HG02943 (cell line): ENCODE data around the gene PA2G4.
"Not testable (repeated sequence)": the region's sequence is repeated elsewhere in the genome, so short reads cannot be mapped to it uniquely, and the experiment has no call there.

Experiments
- ATAC-seq: cut with Tn5 transposase; IDR thresholded peaks from one replicate; pipeline ENCODE4 v1.9.1; 2021; ENCODE audit warnings: mild to moderate bottlenecking, low read depth, moderate library complexity; ENCODE audit not compliant: unreplicated experiment

PA2G4 gene

DNA sequence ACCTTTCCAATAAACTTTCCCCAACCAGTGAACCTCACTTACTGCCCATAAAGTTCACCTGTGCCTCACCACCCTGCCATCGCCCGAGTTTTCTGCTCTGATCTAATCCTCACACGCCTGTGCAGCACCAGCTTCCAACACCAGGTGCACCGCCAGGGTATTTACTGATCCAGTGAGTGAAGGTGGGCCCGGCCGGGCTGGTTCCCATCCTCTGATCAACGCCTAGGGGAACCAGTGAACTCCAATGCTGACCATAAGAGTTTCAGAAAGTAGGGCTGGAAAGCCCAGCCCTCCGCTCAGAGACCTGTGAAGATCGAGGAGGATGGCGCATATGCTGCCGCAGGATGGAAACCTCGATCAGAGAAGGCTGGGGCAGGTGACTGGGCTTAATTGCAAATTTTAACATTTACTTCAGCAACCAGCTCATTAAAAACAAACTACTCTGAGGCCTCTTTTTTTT is 47.3 kb downstream of the PA2G4 start:
- ATAC-seq = peak; percentile 38

DNA sequence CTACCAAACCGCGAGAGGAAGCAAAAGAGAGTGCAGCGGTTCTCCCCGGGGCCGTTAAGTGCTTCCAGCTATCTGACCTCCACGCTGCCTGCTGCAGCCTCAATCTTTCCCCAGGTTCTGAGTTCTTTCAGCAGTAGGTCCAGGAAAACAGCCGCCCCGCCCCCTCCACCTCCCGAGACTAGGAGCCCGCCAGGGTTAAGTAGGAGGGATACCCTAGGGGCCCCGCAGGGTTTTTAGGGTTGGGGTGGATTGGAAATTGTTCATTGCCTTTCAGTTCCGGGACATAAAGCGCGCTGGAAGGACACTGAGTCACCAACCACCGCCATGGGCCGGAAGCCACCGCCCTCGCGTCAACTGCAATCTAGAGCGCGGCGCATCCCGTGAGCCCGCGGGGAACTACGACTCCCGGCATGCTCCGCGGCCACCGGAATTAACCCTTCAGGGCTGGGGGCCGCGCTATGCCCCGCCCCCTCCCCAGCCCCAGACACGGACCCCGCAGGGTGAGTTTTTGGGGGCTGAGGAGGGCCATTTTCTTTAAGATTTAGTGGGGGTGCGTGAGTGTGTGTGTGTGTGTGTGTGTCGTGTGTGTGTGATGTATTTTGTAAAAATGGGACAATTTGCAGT is 47.9 kb downstream of the PA2G4 start, which contains the start of gene MYL6B:
TSS of gene MYL6B (plus strand) at position 456 of the 624 bp plus-strand sequence. CDS start 1,332 bp downstream, outside the sequence.
- ATAC-seq = peak; percentile 81

DNA sequence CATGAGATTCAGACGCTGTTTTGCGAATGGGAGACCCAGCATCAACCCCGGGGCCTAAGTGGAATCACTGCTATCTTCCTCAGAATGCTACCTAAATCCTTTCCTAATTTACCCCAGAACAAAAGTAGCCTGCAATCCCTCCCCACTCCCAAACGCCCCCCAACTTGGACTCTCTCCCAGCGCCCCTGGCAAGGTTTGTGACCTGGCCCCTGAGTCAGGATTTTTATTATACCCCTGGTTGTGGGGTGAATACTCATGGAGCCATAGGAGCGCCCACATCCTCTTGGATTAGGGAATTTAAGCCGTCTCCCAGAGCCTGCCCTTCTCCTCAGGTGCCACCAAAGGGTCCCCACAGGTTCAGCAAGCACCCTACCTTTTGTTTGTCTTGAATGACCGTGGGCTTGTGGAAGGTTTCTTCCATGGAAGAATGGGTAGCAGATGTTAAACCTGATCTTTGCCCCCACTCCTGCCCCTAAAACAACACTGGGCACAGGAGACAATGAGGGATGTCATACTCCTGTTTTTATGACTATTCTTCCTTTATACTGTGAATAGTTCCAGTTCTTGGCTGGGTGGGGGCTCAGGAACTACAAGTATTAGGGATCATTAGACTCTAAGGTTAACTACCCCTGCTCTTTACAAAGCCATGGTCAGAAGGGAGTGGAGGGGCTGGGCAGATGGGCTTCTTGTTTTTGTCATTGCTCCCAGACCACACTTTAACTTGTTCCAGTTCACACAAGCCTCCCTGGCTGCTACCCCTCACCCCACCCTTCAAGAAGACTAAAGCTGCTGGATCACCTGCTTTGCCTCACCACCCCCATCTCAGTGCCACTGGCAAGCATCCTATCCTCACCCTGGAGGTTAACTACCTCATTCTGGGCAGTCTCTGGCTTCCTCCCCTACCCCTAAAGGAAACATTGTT is 48.7 kb downstream of the PA2G4 start:
- ATAC-seq = no peak

DNA sequence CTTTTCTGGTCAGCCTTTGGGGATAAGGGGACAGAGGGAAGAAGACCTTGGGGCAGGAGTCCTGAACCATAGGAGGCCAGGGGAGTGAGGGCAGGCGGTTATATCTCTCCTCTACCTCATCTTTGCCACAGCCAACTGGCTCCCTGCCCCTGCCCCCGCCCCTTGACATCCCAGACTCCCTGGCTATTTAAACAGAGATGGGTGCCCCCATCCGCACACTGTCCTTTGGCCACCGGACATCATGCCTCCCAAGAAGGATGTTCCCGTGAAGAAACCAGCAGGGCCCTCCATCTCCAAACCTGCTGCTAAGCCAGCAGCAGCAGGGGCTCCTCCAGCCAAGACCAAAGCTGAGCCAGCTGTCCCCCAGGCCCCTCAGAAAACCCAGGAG is 49.3 kb downstream of the PA2G4 start:
- no peak for ATAC-seq

DNA sequence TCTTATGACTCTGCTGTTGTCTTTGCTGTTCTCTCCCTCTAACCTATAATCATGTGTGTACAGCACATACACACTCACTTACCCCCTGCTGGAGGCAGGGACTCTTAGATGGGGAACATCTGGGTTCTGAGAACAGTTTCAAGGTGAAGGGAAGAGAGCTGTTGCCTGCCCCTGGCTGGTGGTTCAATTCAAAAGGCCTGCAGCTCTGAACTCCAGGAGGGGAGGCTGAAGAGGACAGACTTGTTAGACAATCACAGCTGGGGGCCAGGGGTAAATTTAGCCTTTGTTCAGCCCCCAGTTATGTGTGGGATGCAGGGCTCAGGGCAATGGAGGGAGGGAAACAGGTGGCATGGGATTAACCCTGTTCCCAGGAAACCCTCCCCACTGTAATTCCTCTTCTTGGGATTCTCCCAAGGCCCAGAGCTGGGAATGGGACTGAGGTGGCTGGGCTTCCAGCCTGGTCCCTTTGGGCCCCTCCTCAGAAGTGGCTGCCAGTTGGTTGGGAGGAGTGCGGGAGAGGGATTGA is 50.0 kb downstream of the PA2G4 start:
- ATAC-seq = no peak

DNA sequence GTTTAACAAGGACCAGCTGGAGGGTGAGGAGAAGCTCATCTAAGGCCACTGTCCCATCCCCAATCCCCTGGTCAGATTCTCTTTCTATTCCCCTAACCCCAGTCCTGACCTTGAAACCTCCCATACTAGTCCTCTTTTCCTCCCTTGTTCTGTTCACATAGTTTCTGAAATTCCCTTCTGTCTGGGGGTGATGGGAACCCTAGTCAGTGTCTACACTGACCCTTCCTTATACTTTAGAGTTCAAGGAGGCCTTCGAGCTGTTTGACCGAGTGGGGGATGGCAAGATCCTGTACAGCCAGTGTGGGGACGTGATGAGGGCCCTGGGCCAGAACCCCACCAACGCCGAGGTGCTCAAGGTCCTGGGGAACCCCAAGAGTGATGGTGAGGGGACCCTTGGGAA is 50.5 kb downstream of the PA2G4 start:
- ATAC-seq = no peak

DNA sequence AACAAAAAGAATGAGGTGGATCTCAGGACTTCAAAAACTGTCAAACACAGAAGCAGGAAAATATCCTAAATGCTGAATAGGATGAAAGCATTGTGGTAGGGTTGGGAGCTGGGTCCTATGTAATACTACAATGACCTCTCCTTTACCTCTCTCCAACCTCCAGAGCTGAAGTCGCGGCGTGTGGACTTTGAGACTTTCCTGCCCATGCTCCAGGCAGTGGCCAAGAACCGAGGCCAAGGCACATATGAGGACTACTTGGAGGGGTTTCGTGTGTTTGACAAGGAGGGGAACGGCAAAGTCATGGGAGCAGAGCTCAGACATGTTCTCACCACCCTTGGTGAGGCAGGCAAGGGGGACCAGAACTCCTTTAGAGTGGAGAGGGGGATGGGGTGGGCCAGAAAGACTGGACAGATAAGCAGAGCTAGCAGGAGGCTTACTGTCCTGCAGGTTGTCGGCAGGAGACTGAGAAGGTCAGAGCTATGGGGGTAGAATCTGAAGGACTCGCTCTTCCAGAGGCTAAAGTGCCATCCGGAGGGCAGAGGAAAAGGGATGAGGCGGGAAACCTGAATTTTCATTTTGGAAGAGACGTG is 51.0 kb downstream of the PA2G4 start:
- no peak for ATAC-seq

DNA sequence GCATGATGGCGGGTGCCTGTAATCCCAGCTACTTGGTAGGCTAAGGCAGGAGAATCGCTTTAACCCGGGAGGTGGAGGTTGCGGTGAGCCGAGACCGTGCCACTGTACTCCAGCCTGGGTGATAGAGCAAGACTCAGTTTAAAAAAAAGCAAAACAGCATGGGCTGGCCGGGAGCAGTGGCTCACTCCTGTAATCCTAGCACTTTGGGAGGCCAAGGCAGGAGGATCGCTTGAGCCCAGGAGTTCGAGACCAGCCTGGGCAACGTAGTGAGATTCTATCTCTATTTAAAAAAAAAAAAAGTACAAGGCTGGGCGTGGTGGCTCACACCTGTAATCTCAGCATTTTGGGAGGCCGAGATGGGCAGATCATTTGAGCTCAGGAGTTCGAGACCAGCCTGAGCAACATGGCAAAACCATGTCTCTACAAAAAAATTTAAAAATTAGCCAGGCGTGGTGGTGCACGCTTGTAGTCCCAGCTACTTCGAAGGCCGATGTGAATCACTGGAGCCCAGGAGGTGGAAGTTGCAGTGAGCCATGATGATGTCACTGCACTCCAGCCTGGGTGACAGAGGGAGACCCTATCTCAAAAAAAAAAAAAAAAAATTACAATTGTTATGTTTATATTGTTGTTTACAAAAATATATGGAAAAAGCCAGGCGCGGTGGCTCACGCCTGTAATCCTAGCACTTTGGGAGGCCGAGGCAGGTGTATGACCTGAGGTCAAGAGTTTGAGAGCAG is 52.3 kb downstream of the PA2G4 start:
- not testable (repeated sequence) for ATAC-seq

DNA sequence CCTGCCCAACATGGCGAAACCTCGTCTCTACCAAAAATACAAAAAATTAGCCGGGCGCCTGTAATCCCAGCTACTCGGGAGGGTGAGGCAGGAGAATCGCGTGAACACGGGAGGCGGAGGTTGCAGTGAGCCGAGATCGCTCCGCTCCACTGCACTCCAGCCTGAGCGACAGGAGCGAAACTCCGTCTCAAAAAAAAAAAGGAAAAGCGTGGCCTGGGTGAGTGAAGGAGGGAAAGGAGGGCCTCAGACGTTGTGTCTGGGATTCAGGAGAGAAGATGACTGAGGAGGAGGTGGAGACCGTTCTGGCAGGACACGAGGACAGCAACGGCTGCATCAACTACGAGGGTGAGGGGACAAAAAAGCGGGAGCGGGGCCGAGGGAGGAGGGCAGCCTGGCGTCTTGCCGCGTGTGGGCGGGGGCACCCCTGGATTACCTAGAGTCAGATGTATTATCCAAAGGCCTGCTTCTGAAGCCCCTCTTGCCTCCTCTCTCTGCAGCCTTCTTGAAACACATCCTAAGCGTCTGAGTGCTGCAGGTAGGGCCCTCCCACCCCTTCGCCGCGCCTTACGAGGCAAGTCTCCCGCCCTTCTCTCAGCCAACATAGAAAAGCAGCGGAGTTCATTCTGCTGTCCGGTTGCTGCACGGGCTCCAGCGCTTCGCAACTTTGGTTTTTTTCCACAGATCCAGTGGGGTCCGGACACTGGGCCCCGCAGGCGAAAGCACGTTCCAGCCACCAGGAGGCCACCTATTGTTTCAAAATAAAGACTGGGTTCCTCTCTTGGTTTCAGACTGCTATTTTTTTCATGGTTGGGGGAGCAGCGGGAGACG is 53.1 kb downstream of the PA2G4 start:
- peak; percentile 28 for ATAC-seq

DNA sequence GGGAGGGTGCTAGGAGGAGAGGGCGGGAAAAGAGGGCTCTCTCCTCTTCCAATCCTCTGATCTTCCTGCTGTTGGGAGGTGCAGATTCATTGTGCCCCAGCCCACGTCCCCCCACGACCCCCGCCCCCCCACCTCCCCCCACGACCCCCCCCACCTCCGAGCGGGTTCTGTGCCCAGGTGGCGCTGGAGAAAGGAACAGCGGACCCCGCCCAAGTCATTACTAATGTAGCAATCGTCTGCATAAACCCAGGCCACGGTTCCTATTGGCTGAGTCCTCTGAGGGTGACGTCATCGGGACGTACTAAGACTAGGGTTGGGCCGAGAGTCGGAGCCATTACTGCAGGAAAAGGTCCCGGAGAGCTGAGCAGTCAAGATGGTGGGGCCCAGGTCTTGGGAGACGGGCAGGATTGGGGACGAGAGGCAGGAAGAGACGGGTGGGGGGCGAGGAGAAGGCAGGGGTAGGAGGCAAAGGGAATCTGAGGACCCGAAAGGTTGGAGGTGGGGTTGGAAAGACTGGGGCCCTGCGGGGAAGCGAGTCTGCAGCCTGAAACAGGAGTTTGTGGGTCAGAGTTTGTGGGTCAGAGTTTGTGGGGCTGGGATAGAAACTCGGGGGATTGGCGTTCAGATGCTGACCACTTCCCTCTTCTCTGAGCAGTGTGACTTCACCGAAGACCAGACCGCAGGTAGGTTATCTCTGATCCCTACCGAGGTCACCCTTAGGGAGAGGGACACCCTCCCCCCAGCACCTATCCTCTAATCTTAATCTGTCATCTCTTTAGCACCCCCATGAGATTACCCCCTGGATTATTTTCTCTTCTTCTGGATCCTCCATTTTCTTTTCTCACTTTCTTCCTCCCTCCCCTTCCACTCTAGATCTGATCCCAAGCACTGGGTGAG is 53.9 kb downstream of the PA2G4 start, which contains the start of gene MYL6:
TSS of gene MYL6 (plus strand) at position 331 of the 897 bp plus-strand sequence. CDS start at position 374, 43 bp downstream.
- ATAC-seq = peak; percentile 75

DNA sequence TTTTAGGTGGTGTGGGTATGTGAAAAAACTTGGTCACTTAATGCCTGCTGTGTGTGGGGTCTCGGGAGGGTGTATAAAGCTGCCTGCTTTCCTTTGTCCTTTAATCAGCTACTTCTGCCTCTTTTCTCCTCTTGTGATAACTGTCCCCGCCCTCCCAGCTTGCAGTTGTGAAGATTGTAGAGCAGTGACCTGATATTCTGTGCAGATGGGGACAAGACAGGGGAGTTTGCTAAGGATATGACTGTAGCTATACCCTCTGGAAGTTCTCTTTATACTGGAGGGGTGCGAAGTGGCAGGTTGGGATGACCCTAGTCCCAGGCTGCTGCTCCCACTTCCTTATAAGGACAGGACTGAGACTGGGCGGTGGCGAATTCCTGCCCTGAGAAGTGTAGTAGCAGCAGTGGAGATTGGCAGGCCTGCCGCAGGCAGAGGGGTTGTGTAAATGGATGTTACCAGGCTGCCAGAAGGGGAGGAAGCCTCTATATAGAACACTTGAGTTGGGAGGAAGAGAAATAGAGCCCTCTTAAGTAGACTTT is 54.6 kb downstream of the PA2G4 start:
- no peak for ATAC-seq

DNA sequence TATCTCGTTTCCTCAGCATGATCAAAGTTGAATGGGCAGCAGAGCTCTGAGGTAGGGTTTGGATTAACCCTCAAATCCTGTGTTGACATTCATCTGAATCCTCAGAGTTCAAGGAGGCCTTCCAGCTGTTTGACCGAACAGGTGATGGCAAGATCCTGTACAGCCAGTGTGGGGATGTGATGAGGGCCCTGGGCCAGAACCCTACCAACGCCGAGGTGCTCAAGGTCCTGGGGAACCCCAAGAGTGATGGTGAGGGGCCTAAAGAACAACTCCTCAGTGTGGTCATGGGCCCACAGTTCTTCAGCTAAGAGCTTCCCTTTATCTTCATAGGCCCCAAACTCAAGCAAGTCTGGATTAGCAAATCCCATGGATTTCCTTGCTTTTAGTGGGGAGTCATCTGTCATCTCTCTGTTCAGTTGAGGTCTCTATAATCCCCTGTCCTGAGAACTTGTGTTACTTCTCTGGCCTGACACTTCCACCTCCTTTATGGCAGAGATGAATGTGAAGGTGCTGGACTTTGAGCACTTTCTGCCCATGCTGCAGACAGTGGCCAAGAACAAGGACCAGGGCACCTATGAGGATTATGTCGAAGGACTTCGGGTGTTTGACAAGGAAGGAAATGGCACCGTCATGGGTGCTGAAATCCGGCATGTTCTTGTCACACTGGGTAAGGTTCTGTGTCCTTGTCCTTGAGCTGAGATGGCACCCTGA is 55.3 kb downstream of the PA2G4 start:
- no peak for ATAC-seq

DNA sequence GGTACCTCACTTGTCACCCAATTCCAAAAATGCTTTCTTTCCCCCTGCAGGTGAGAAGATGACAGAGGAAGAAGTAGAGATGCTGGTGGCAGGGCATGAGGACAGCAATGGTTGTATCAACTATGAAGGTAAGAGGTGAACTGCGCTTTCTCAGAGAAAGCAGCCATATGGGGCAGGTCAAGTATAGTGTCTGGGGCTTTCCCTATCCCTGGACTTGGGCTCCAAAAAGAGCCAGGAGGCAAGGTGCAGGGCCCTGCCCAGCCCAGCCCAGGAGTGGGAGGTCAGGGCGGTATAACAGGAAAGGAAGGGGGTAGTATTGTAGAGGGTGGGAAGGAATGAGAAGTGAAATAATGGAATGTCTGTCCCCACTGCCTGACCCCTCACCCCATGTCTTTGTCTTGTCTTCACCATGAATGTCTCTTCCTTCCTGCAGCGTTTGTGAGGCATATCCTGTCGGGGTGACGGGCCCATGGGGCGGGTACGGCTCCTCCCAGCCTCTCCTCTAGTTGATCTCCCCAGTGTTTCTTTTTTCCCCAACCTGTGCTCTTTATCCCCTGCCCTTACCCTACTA is 55.9 kb downstream of the PA2G4 start:
- ATAC-seq = no peak

DNA sequence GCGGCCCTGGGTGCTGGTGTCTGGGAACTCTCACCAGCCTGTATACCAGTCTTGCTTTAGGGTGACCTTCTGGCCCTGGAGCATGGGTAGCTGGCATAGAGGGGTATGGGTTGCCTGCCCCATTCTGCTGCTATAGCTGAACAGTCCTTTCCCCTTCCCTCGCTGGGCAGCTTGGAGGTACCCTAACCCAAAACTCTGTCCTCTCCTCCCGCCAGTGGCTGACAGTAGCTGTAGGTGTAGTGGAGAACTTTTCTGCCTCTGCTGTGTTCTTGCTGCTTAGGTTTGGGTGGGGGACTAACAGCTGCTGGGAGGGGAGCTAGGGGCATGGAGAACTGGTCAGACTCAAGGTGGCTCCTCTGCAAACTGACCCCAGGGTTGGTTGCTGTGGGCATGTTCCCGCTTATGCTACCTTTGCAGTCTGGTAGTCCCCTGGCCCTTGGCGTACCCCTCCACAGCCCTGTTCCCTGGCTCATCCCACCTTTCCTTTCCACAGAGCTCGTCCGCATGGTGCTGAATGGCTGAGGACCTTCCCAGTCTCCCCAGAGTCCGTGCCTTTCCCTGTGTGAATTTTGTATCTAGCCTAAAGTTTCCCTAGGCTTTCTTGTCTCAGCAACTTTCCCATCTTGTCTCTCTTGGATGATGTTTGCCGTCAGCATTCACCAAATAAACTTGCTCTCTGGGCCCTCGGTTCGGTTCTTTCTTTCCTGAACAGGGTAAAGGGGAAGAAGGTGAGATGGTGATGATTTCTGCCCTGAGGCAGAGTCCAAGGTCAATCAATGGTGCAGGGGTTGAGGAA is 56.7 kb downstream of the PA2G4 start:
- ATAC-seq = no peak

DNA sequence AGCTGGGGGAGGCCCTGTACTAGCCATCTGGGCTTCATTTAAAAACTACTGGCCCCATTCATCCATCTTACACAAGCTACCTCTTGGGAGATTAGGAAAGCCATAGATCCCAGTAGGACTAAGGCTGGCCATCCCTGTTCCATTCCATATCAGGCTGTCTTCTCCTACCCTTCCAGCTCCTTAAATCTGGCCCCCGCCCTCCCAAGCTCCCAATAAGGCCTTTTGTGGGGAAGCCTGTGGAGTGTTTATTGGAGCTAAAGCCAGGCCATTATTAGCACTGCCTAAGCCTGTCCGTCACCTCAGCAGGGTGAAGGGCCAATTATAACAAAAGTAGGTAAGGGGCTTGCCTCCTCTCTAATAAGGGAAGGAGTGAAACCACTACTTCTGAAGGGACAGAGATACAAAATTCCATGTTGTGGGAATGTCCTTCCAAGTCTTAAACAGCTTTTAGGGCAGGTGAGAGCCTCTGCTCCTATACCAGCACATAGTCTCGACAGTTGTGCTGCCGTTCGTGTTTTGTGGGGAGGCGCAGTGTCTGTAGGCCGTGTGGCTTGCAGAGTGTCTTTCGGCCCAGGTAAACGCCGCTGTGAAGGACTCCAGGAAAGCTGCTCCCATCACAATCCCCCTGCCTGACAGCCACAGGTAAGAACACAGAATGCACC is 57.5 kb downstream of the PA2G4 start:
- ATAC-seq = no peak
